ENCODE results near the gene RNF5.
"Not testable (repeated sequence)": the region's sequence is repeated elsewhere in the genome, so short reads cannot be mapped to it uniquely, and the experiment has no call there.

- TF ChIP-seq CTCF (IDR thresholded peaks at IDR 0.05); EZH2 (IDR thresholded peaks at IDR 0.05; ENCODE audit: borderline replicate concordance, insufficient read depth, low read depth, low read length, poor library complexity, severe bottlenecking): not testable (repeated sequence)
Observed at GRCh38 chr6:32186151-32186840, 8.1 kb downstream of the RNF5 start.

All from B cell (primary cell).